Myocyte (in vitro differentiated cells): Measurements from ENCODE around the gene LRRC71. TPM values are rescaled to one million over a fixed set of nuclear protein-coding genes. Genes with fewer than 3 reads are reported as not detected.

Source experiments
- DNase-seq: peaks from one replicate; pipeline ENCODE4 v3.0.0-alpha.2; 2012; ENCODE audit warnings: low read depth
- total RNA-seq: library from RNA; depleted of rRNA; stranded (reverse); fragments of >200 nt; gene quantifications from 2 replicates; pipeline ENCODE4 v1.2.3, GENCODE V29; 2014

The LRRC71 gene
- total RNA-seq, 1 donor from 2014 or later, result not detected

DNA sequence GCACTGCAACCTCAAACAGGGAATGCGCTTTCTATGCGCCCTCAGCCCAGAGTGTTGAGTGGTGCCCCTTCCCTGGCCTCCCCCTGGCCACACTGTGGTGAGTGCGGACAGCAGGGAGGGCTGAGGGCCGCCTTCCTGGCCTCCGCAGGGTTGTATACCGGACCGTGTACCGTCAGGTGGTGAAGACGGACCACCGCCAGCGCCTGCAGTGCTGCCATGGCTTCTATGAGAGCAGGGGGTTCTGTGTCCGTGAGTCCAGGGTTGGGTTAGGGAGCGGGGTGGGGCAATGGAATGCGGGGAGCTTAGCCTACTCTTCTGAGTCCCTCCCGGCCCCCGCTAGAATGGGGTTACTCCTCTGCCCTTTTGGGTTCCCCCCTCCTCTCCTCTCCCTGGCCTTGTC is 15.3 kb upstream of the LRRC71 start:
- DNase-seq, result no peak

DNA sequence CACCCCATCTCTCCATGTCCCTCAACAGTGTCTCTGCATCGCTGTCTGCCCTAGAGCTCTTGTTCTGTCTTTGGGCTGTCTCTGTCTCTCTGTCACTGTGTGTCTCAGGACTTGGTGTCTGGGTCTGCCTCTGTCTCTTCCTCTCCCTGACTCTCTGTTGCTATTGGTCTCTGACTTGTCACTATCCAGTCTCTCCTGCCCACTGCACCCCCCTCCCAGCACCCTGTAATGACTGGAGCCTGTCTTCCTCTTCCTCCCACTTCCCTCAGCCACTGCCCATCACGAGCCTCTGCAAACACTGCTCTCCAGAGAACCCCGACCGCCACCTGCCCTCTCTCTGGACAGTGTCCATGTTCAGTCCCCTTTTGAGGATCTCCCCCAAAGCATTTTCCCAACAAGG is 14.8 kb upstream of the LRRC71 start:
- DNase-seq, result no peak

GRCh38 chr1:156906206-156906906 is 14.1 kb upstream of the LRRC71 start:
- no peak for DNase-seq

- no peak for DNase-seq
Measured at GRCh38 chr1:156908541-156908940, 11.9 kb upstream of the LRRC71 start.

DNA sequence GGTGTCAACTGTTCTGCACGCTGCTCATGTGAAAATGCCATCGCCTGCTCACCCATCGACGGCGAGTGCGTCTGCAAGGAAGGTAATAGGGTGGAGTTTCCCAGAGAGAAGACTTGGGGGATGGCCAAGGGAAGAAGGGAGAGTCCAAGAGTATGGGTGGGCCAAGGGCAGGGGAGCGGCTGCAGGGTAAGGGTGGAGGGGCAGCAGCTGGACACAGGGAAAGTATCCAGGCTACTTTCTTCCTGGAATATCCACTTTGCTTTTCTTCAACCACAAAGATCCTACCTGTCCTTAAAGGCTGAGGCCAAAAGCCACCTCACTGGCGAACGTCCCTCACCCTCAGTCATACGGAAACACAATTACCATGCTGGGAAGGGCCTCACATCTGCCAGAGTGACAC is 11.5 kb upstream of the LRRC71 start:
- no peak for DNase-seq

- no peak for DNase-seq
Measured at GRCh38 chr1:156909671-156910070, 10.8 kb upstream of the LRRC71 start.

- no peak for DNase-seq
Measured at GRCh38 chr1:156910309-156910782, 10.1 kb upstream of the LRRC71 start.

- no peak for DNase-seq
Measured at GRCh38 chr1:156911577-156912298, 8.7 kb upstream of the LRRC71 start.

DNA sequence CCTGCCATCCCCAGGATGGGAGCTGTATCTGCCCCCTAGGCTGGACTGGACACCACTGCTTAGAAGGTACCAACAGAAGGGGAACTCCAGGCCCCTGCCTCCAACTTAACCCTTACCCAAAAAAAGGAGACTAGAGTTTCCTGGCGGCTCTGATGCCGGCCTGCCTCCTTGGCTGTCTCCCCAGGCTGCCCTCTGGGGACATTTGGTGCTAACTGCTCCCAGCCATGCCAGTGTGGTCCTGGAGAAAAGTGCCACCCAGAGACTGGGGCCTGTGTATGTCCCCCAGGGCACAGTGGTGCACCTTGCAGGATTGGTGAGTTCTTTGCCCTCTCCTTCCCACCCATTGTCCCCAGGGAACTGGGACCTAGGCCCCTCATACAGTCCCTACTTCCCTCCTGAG is 8.1 kb upstream of the LRRC71 start:
- no peak for DNase-seq

DNA sequence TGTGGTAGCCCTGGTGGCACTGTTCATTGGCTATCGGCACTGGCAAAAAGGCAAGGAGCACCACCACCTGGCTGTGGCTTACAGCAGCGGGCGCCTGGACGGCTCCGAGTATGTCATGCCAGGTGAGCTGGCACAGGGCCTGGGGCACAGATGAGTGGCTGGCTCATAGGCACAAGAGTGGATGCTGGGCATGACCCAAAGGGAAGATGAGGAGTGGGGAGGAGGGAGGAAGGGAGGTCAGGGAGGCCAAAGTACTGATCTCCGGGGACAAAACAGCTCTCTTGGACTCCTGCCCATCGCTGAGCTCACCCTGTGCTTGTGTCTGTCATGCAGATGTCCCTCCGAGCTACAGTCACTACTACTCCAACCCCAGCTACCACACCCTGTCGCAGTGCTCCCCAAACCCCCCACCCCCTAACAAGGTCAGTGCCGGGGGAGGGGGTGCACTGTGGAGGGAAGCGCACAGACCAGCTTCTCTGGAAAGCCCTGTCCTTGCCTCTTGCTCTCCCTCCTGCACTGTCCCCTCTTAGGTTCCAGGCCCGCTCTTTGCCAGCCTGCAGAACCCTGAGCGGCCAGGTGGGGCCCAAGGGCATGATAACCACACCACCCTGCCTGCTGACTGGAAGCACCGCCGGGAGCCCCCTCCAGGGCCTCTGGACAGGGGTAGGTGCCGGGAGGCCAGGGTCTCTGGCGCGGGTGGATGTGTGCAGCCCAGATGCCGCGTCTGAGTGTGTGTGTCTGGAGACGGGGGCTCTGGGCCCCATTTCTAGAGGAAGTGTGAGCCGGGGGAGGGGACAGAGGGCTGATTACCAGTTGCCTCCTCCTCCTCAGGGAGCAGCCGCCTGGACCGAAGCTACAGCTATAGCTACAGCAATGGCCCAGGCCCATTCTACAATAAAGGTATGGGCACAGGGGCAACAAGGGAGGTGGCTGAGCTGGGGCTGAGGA is 7.3 kb upstream of the LRRC71 start:
- no peak for DNase-seq

DNA sequence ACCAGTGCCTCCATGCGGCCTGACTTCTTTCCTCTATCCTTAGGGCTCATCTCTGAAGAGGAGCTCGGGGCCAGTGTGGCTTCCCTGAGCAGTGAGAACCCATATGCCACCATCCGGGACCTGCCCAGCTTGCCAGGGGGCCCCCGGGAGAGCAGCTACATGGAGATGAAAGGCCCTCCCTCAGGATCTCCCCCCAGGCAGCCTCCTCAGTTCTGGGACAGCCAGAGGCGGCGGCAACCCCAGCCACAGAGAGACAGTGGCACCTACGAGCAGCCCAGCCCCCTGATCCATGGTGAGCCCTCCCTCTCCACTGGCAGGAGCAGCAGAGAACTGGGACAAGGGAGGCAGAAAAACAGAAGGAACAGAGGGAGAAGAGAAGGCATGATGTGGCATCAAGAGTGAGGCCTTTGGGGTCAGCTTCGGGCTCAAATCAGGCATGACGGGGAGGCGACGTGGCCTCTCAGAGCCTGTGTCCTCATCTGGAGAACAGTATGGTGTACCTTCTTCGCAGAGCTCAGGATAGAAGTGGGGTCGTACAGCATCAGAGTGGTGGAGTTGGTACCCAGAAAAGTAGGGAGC is 6.5 kb upstream of the LRRC71 start:
- DNase-seq, result no peak

GRCh38 chr1:156914440-156914856 is 6.0 kb upstream of the LRRC71 start:
- DNase-seq, result no peak

- no peak for DNase-seq
Measured at GRCh38 chr1:156921053-156921529, 659 bp downstream of the LRRC71 start.

DNA sequence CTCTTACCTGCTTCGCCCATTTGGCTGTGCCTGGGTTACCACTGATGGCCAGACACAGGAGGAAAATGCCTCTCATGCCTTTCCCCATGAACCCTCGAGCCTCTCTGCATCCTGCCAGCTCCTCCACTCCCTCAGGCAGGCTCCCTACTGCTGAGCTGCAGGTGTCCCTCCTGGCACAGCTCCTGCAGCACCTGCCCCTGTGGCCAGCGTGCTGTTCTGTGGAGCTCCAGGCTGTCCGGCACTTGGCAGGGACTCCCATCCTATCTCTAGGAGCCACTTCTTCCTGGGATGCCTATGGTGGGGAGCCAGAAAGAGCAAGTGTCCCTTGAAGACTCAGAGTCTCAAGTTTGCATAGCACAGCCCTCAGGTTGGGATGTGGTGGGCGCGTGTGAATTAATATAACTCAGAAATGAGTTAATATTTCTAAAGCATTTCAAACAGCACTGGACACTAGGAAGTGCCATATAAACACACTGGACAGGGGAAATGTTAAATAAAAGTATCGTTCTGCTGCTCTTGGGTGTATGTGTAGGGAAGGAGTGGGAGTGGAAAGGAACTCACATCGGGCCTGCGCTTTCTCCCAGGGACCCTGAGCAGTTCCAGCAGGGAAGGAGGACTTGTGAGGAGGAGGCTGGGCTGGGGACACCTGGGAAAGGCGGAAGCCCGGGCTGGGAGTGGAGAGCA is 2.7 kb downstream of the LRRC71 start:
- DNase-seq, result no peak

DNA sequence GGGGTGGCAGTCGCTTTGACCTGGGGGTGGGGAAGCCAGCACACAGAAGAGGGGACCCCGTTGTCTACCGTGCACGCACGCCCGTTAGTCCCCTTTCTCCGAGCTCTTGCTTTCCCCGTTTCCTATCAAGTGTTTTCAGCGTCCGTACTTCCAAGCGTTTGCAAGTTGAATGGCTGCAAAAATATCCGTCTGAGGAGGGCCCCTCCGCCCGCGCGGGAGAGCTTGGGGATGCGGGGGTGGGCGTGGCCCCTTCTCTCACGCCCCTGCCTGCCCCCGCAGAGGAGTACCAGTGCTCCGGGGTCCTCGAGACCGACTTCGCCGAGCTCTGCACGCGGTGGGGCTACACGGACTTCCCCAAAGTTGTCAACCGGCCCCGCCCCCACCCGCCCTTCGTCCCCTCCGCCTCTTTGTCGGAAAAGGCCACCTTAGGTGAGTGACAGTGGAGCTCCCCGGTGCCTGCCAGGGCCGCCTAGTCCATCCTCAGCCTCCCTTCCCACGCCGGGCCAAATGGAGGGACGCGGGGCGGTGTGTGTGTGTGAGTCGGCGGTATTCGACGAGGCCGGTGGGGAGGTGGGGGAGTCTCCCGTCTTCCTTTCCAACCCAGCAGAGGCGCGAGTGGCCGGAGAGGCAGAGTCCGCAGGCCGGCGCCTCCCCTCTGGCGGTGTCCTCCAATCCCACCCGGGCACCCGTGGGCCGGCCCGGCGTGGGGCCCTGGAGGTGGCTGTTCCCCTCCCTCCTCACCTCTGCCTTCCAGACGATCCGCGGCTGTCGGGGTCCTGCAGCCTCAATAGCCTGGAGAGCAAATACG is 3.4 kb downstream of the LRRC71 start:
- no peak for DNase-seq

GRCh38 chr1:156924478-156925153 is 4.2 kb downstream of the LRRC71 start:
- DNase-seq, result no peak

DNA sequence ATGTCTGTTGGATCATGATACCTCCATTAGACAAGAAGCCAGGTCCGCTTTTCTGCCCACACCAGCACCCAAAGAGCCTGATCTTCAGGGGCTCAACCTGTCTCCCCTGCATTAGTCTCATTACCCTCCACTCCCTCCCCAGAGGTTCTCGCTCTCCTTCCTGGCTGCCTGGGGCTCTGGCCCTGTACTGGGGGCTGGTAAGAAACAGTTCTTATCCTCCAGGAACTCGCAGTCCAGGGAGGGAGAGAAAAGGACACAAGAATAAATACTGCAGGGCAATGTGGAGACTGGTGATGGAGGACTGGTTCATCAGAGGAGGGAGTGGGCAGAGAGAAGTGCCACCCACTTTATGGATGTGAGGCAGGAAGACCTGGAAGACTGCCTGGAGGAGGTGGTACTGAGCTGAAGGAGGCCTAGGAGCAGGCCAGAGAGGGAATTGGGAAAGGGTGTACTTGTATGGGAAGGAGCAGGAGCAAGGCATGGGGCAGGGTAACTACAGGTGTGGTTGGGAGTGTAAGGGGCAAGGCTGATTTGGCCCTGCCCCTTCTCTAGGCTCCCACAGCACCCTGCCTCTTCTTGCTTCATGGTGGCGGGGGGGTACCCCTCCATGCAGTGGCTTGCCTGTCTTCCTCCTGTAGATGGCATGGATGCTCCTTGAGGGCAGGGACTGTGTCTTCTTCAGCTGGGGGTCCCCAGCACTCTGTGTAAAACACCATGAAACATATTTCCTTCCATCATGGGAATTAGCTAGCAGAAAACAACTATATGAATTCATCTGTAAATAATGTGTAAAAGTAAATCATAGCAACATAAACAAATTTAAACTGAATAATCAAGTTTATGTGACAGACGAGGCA is 5.0 kb downstream of the LRRC71 start:
- DNase-seq, result no peak

GRCh38 chr1:156926175-156926574 is 5.7 kb downstream of the LRRC71 start:
- peak; percentile 95 for DNase-seq
